ENCODE measurements around the gene PHYHD1.
"Not testable (repeated sequence)": the region's sequence is repeated elsewhere in the genome, so short reads cannot be mapped to it uniquely, and the experiment has no call there.

Gene PHYHD1

DNA sequence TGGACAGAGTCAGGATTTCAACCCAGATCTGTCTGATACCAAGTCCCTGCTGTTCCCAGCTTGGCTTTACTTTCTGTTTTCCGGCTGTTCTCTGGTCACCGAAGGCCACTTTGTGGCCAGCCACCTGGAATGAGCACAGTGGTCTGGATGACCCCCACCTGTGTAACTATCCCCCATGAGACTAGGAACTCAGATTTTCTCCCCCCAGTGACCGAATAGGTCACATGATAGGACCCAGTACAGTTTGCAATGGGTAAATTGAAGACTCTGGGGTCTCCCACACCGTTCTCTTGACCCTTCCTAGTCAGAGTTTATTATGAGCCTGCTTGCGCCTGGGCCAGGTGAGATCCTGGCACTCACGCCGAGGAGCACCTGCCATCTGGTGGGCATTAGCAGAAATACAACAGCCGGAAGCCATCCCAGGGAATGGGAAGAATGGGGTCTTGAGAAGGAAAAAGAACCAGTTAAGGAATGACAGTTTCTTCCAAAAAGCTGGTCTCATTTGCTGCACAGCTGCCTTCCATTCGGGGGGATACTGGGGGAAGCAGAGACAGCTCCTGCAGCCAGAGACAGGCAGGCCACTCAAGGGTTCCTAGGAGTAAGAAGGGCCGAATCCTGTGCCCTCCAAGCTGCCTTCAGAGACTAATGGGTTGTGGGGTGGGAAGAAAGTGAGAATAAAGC is 7.1 kb downstream of the PHYHD1 start:
- DNase-seq, result peak; percentile 18

DNA sequence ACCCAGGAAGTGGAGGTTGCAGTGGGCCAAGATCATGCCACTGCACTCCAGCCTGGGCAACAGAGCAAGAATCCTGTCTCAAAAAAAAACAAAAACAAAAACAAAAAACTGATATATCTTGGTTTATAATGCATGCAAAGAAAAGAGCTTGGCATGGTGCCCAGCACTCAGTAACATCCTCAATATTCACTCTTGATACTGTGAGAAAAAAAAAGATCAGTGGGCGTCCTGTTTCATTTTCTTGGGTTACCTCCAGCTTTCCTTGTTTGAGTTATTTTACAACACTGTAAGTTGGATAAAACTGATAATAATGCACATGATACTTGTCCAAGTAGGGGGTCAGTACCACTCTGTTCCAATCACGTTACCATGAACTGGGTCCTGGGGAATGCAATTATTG is 7.8 kb downstream of the PHYHD1 start:
- no peak for DNase-seq

DNA sequence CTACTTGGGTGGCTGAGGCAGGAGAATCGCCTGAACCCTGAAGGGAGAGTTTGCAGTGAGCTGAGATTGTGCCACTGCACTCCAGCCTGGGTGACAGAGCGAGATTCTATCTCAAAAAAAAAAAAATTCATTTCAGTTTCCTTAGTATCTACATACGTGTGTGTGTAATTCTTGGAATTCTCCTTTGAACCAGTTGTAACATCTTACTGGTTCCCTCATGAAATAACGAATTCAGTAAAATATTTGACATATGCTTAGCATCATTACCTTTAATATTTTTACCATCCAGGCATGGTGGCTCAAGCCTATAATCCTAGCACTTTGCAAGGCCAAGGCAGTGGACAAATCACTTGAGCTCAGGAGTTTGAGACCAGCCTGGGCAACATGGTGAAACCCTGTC is 8.8 kb downstream of the PHYHD1 start:
- DNase-seq, result no peak

- no peak for DNase-seq
Observed at GRCh38 chr9:128933731-128934130, 12.9 kb downstream of the PHYHD1 start.

DNA sequence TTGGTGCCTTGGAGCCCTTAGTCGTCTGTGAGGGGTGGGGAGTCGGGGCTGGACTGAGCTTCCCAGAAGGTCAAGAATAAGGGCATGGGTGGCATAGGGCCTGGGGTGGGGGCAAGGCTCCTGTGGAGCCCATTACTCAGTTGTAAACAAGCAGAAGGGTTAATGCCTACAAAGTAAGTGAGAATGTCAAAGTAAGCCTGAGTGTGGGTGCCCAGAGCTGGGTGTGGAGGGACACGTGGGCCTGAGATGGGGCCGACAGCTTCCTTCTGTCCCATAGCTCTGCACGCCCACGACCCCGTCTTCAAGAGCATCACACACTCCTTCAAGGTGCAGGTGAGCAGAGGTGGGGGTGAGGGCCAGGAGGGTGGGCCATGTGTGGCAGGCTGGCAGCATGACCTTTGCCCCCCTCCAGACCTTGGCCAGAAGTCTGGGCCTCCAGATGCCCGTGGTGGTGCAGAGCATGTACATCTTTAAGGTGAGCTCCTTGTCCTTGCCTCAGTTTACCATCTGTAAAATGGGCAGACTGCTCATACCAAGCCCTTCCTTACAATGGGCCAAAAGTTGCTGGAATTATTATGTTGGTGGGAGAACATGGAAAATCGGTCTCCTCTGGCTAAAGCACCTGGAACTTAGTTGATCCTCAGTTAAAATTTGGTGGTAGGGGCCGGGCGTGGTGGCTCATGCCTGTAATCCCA is 15.5 kb downstream of the PHYHD1 start:
- no peak for DNase-seq

DNA sequence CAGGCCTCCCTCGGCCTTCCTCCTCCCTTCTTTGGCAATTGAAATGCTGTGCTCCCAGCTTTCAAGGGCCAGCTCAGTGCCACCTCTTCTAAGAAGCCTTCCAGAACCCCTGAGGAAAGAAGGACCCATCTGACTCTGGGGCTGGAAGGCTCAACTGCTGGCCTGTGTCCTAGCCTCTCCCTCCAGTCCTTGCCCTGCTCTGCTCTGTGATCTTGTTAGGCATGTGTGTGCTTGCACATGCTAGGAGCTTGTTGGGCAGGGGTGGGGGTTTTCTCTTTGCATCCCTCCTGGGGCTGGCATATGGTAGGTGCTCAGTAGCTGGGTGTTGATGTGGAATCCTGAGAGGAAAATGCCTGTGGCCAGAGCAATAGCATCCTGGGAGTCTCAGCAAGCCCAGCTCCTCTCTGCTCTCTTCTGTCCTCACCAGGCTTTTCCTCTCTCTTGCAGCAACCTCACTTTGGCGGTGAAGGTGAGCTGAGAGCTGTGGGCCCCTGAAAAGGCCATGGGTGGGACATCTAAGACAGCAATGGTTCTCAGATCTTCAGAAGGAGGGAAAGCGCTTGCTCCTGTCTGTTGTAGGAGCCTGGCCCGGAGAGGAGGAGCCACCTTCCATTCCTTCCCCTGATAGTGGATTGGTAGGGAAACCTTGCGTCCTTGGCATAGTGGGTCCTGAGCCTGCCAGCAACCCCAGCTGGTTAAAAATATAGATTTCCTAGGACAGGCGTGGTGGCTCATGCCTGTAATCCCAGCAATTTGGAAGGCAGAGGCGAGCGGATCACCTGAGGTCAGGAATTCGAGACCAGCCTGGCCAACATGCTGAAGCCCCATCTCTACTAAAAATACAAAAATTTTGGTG is 16.8 kb downstream of the PHYHD1 start:
- no peak for DNase-seq

DNA sequence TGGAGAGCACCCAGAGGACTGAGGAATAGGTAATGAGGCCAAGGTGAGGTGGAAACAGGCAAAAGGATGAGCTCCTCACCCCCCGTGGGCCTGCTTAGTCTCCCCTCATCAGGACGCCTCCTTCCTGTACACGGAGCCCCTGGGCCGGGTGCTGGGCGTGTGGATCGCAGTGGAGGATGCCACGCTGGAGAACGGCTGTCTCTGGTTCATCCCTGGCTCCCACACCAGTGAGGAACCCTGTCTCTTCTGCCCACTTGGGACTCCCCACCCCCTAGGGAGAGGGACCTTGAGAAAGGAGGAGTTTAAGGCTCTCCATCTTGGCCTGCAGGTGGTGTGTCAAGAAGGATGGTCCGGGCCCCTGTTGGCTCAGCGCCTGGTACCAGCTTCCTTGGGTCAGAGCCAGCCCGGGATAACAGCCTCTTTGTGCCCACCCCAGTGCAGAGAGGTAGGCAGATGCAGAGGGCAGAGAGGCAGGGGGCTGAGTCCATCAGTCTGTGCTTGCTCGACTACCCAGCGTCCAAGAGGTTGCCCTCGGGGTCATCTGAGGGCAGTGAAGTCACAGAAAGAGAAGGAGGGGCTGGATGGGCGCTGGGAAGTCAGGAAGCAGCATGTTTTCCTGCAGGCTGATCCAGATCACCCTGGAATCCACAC is 19.6 kb downstream of the PHYHD1 start:
- DNase-seq, result no peak

- no peak for DNase-seq
Observed at GRCh38 chr9:128940946-128941755, 20.4 kb downstream of the PHYHD1 start.

- no peak for DNase-seq
Observed at GRCh38 chr9:128943832-128944620, 23.2 kb downstream of the PHYHD1 start.

- DNase-seq, result not testable (repeated sequence)
Observed at GRCh38 chr9:128944966-128945365, 24.2 kb downstream of the PHYHD1 start.

- no peak for DNase-seq
Observed at GRCh38 chr9:128945798-128946501, 25.2 kb downstream of the PHYHD1 start.

GRCh38 chr9:128946571-128947276 is 25.9 kb downstream of the PHYHD1 start:
- DNase-seq, result no peak

DNA sequence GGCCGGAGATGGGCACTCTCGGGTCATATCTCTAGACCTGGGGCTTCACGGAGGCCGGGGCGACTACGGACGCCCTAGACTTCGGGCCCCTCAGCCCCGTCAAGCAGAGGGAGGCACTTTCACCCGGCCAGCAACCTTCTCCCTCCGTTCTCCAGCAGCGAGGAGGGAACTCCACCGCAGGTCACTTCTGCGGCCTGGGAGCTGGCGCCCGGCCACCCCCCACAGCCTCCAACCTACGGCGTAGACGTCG is 26.4 kb downstream of the PHYHD1 start:
- no peak for DNase-seq

DNA sequence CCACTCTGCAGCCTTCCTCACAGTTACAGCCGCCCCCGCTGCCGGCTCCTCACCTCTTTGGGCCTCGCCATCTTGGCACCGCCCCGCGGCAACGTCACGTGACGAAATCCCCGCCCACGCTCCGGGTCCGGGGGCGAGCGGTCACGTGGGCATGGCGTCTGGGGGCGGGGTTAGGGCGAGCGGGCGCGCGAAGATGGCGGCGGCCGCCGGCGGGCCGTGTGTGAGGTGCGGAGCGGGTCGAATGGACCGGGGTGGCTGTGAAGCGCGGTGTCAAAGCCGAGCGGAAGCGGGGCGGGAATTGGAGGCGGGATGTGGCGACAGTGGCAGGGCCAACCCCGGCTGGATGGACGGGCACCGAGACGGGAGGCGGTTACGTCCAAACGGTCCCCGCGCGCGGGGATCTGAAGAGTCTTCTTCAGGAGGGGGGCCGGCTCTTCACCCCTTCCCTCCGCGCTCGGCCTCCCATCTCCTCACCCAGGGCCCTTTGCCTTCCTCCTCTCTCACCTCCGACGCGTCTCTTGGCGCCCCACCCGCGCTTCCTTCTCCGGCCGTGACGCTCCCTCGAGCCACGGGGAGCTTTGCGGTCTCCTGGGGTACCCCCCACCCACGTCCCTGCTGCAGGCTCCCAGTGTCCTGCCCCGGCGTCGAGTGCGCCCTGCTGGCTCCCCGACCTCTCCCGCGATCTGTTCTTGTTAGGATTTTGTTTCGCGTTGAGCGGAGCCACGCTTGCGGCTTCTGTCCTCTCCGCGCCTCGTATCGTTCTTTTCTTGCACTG is 26.9 kb downstream of the PHYHD1 start, which contains the start of the genes DOLK and NUP188:
DOLK (minus strand) TSS at position 77 of the 775 bp plus-strand sequence. CDS start 300 bp downstream, outside the sequence.
NUP188 (plus strand) TSS at position 173 of the 775 bp plus-strand sequence; CDS start at position 194, 21 bp downstream.
- peak; percentile 73 for DNase-seq

- not testable (repeated sequence) for DNase-seq
Observed at GRCh38 chr9:128961403-128961802, 40.6 kb downstream of the PHYHD1 start.

- no peak for DNase-seq
Observed at GRCh38 chr9:128969491-128969890, 48.7 kb downstream of the PHYHD1 start.

DNA sequence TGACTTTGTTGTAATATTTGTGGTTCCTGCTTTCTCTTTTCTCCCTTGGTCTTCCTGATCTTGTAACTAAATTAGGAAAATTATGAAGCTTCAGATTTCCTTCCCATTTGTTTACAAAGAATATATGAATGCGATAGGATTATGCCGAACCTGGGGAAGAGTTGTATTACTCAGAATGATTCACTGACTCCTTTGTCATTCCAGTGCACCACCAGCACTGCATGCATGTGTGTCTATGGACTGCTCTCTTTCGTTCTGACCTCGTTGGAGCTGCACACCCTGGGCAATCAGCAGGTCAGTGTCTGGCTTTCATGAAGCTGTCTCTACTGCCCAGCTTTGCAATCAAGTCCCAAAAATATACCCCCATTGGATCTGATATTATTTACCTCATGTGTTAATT is 52.2 kb downstream of the PHYHD1 start:
- no peak for DNase-seq

GRCh38 chr9:128979111-128979510 is 58.3 kb downstream of the PHYHD1 start:
- DNase-seq, result no peak

DNA sequence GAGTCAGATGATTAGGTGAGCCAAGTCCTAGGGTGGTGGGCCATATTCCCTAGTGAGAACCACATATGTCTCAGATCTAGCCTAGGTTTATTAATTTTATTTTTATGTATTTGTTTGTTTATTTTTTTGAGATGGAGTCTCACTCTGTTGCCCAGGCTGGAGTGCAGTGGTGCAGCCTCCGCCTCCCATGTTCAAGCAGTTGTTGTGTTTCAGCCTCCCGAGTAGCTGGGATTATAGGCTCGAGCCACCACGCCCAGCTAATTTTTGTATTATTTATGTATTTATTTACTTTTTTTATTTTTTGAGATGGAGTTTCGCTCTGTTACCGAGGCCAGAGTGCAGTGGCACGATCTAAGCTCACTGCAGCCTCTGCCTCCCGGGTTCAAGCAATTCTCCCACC is 62.8 kb downstream of the PHYHD1 start:
- no peak for DNase-seq
